ENCODE results near the gene KRT79.

Gene KRT79

GRCh38 chr12:52845946-52846345 lies 11.8 kb upstream of the KRT79 start:
- Histone ChIP-seq H3K4me3 (ENCODE audit: insufficient read depth, low read depth, low read length) (no peak overlapping the region), H3K4me1 (ENCODE audit: control insufficient read depth, insufficient read depth, low read length) (no peaks in the 10 kb centered on the region), H3K36me3 (ENCODE audit: control insufficient read depth, insufficient read depth, low read length) (no peaks in the 10 kb centered on the region), H3K27ac (ENCODE audit: insufficient read depth, low read depth, low read length, poor library complexity, severe bottlenecking) (no peak overlapping the region), H3K27me3 (ENCODE audit: control insufficient read depth, insufficient read depth, low read length, poor library complexity, severe bottlenecking) (no peaks in the 10 kb centered on the region), H3K9me3 (ENCODE audit: control insufficient read depth, low read length) (no peaks in the 10 kb centered on the region)
- WGBS, 2 experiments = 96 to 100% methylated on average over 1 of the region's 1 CpG

GRCh38 chr12:52844386-52844785 lies 10.3 kb upstream of the KRT79 start:
- H3K4me1 ChIP-seq (ENCODE audit: control insufficient read depth, insufficient read depth, low read length) = peaks cover 4% of the 10 kb centered on the region
- H3K9me3 ChIP-seq (ENCODE audit: control insufficient read depth, low read length) = no peaks in the 10 kb centered on the region
- no peaks in the 10 kb centered on the region for H3K27me3 ChIP-seq (ENCODE audit: control insufficient read depth, insufficient read depth, low read length, poor library complexity, severe bottlenecking)
- H3K4me3 ChIP-seq (ENCODE audit: insufficient read depth, low read depth, low read length) = no peak overlapping the region
- H3K36me3 ChIP-seq (ENCODE audit: control insufficient read depth, insufficient read depth, low read length) = no peaks in the 10 kb centered on the region
- H3K27ac ChIP-seq (ENCODE audit: insufficient read depth, low read depth, low read length, poor library complexity, severe bottlenecking) = no peak overlapping the region
- 96 to 98% methylated on average over 11 of the region's 11 CpGs for WGBS, 2 experiments

DNA sequence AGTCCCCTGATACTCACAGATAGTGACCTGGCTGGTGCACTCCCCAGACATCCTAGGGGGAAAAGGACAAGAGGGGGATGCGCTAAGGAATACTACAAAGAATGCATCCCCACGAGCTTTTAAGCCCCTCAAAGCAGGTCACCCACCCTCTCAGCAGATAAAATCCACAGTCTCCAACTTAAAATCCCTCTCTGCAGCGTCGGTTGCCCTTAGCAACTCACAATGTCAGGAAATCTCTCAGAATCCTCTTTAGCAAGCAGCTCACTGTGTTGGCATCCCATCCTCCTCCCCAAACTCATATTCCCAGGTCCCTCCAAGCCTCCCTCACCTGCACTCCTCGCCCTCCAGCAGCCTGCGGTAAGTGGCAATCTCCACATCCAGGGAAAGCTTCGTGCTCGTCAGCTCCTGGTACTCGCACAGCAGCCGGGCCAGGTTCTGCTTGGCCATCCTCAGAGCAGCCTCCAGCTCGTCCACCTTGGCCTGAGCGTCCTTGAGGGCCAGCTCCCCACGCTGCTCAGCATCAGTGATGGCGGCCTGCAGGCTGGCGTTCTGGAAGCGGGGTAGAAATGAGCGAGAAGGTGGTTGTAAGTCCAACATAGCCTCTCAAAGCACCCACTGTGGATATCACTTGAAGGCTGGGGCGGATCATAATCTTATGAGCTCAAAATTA lies 5.5 kb upstream of the KRT79 start:
- no peaks in the 10 kb centered on the region for H3K27me3 ChIP-seq (ENCODE audit: control insufficient read depth, insufficient read depth, low read length, poor library complexity, severe bottlenecking)
- no peak overlapping the region for H3K27ac ChIP-seq (ENCODE audit: insufficient read depth, low read depth, low read length, poor library complexity, severe bottlenecking)
- H3K4me3 ChIP-seq (ENCODE audit: insufficient read depth, low read depth, low read length) = no peak overlapping the region
- WGBS, 2 experiments = 84 to 85% methylated on average over 18 of the region's 18 CpGs
- H3K36me3 ChIP-seq (ENCODE audit: control insufficient read depth, insufficient read depth, low read length) = no peaks in the 10 kb centered on the region
- no peaks in the 10 kb centered on the region for H3K9me3 ChIP-seq (ENCODE audit: control insufficient read depth, low read length)
- H3K4me1 ChIP-seq (ENCODE audit: control insufficient read depth, insufficient read depth, low read length) = peaks cover 12% of the 10 kb centered on the region

- Histone ChIP-seq H3K27me3 (ENCODE audit: control insufficient read depth, insufficient read depth, low read length, poor library complexity, severe bottlenecking) (no peaks in the 10 kb centered on the region), H3K4me1 (ENCODE audit: control insufficient read depth, insufficient read depth, low read length) (peaks cover 12% of the 10 kb centered on the region), H3K27ac (ENCODE audit: insufficient read depth, low read depth, low read length, poor library complexity, severe bottlenecking) (no peak overlapping the region), H3K36me3 (ENCODE audit: control insufficient read depth, insufficient read depth, low read length) (no peaks in the 10 kb centered on the region), H3K9me3 (ENCODE audit: control insufficient read depth, low read length) (no peaks in the 10 kb centered on the region), H3K4me3 (ENCODE audit: insufficient read depth, low read depth, low read length) (no peak overlapping the region)
- WGBS, 2 experiments = 75 to 77% methylated on average over 14 of the region's 14 CpGs
These were observed 4.7 kb upstream of the KRT79 start for GRCh38 chr12:52838609-52839435.

- Histone ChIP-seq H3K9me3 (ENCODE audit: control insufficient read depth, low read length) (no peaks in the 10 kb centered on the region), H3K36me3 (ENCODE audit: control insufficient read depth, insufficient read depth, low read length) (no peaks in the 10 kb centered on the region), H3K27ac (ENCODE audit: insufficient read depth, low read depth, low read length, poor library complexity, severe bottlenecking) (no peak overlapping the region), H3K4me3 (ENCODE audit: insufficient read depth, low read depth, low read length) (no peak overlapping the region), H3K27me3 (ENCODE audit: control insufficient read depth, insufficient read depth, low read length, poor library complexity, severe bottlenecking) (no peaks in the 10 kb centered on the region), H3K4me1 (ENCODE audit: control insufficient read depth, insufficient read depth, low read length) (peaks cover 12% of the 10 kb centered on the region)
- WGBS, 2 experiments = 91 to 94% methylated on average over 5 to 6 of the region's 6 CpGs
These were observed 3.9 kb upstream of the KRT79 start for GRCh38 chr12:52837781-52838608.

DNA sequence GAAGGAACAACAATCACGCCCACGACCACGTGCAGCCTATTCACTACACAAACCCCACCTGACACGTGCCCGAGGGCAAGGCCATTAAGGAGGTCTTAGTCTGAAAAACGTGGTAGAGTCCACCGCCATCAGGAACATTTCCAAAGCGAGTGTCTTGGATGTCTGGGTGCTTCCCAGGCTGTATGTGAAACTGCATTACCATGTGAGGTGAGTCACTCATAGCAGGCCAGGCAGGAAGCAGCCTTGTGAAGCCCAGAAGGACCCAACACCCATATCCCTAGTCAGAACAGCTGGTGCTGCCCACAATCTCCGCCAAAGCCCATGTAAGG lies 3.3 kb upstream of the KRT79 start:
- H3K4me1 ChIP-seq (ENCODE audit: control insufficient read depth, insufficient read depth, low read length) = peaks cover 12% of the 10 kb centered on the region
- H3K9me3 ChIP-seq (ENCODE audit: control insufficient read depth, low read length) = no peaks in the 10 kb centered on the region
- no peaks in the 10 kb centered on the region for H3K27me3 ChIP-seq (ENCODE audit: control insufficient read depth, insufficient read depth, low read length, poor library complexity, severe bottlenecking)
- H3K36me3 ChIP-seq (ENCODE audit: control insufficient read depth, insufficient read depth, low read length) = no peaks in the 10 kb centered on the region
- no peak overlapping the region for H3K27ac ChIP-seq (ENCODE audit: insufficient read depth, low read depth, low read length, poor library complexity, severe bottlenecking)
- no peak overlapping the region for H3K4me3 ChIP-seq (ENCODE audit: insufficient read depth, low read depth, low read length)
- WGBS, 2 experiments = 83 to 84% methylated on average over 9 of the region's 9 CpGs

DNA sequence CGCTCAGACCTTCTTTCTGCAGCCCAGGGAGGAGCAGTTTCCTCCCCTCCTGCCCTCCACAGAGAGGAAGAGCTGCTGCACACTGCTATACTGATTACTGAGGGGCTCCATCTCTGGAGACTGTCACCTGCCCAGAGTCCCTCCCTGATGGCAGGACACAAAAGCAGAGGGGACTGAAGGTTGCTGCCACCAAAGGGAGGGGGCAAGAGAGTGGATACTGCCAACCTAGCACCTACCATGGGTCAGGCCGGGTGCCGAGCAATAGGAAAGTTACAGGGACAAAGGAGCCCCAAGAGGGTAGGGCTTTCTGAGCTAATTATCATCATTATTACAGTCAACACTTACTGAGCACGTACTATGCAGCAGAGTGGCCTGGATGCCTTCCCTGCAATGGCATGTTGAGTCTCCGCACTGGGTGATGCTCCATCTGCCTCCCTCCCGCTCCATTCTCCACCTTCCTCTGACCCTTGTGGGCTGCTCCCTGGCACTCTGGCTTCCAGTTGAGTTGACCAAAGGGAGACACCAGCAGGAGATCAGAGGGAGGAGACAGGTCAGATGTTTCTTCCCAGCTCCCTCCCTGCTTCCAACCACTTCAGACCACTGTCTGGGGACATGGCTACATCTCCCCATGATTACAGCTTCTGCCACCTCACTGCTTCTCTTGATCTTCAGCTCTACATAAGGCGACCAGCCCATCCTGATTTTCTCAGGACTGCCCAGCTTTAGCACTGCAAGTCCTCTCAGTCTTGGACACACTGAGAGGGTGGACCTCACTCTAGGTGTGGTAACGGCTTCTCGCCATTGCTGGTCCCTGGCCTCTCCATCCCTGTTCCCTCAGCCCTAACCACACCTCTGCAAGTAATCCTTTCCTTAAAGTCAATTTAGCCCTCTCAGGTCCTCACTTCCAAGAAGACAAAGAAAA lies 2.6 kb upstream of the KRT79 start:
- WGBS, 2 experiments = 90 to 92% methylated on average over 9 of the region's 9 CpGs
- Histone ChIP-seq H3K9me3 (ENCODE audit: control insufficient read depth, low read length) (no peaks in the 10 kb centered on the region), H3K27me3 (ENCODE audit: control insufficient read depth, insufficient read depth, low read length, poor library complexity, severe bottlenecking) (no peaks in the 10 kb centered on the region), H3K36me3 (ENCODE audit: control insufficient read depth, insufficient read depth, low read length) (no peaks in the 10 kb centered on the region), H3K4me3 (ENCODE audit: insufficient read depth, low read depth, low read length) (no peak overlapping the region), H3K4me1 (ENCODE audit: control insufficient read depth, insufficient read depth, low read length) (peaks cover 12% of the 10 kb centered on the region), H3K27ac (ENCODE audit: insufficient read depth, low read depth, low read length, poor library complexity, severe bottlenecking) (no peak overlapping the region)

- no peak overlapping the region for H3K27ac ChIP-seq (ENCODE audit: insufficient read depth, low read depth, low read length, poor library complexity, severe bottlenecking)
- H3K27me3 ChIP-seq (ENCODE audit: control insufficient read depth, insufficient read depth, low read length, poor library complexity, severe bottlenecking) = no peaks in the 10 kb centered on the region
- no peaks in the 10 kb centered on the region for H3K9me3 ChIP-seq (ENCODE audit: control insufficient read depth, low read length)
- no peak overlapping the region for H3K4me3 ChIP-seq (ENCODE audit: insufficient read depth, low read depth, low read length)
- H3K4me1 ChIP-seq (ENCODE audit: control insufficient read depth, insufficient read depth, low read length) = peaks cover 12% of the 10 kb centered on the region
- 91 to 93% methylated on average over 7 of the region's 7 CpGs for WGBS, 2 experiments
- H3K36me3 ChIP-seq (ENCODE audit: control insufficient read depth, insufficient read depth, low read length) = no peaks in the 10 kb centered on the region
These were observed 1.9 kb upstream of the KRT79 start for GRCh38 chr12:52836042-52836466.

DNA sequence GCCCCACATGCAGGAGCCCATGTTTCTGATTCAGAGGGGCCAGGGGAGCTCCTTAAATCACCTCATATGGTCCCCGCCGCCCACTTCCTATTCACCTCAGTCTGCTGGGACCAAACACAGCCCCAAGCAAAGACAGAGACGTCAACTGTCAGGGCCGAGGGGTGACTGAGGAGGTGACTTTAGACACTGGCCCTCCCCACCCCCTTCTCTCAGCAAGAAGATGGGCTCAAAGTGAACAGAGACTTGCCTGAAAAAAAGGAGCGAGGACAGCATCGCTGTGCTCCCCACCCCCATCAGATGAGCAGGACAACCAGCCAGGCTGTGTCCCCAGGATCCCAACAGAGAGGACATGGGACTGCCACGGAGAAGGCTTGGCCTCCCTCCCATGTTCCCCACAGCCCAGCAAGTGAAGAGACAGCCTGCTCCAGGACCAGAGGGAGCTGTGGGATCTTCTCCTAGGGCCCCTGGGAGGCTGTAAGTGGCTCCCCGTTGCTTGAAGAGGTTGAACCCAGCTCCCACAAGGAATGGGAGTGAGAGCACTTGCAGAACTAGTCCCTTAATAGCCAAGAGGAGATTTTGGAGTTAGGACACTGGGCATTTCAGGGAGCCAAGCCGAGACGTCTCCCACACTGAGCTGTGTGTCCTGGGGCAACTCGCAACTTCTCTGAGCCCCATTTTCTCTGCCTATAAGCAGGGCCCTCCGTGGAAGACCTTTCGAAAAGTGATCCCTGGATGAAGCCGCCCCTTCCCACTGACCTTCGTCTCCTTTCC lies 1.3 kb upstream of the KRT79 start:
- H3K27ac ChIP-seq (ENCODE audit: insufficient read depth, low read depth, low read length, poor library complexity, severe bottlenecking) = no peak overlapping the region
- no peaks in the 10 kb centered on the region for H3K27me3 ChIP-seq (ENCODE audit: control insufficient read depth, insufficient read depth, low read length, poor library complexity, severe bottlenecking)
- H3K4me3 ChIP-seq (ENCODE audit: insufficient read depth, low read depth, low read length) = no peak overlapping the region
- no peaks in the 10 kb centered on the region for H3K36me3 ChIP-seq (ENCODE audit: control insufficient read depth, insufficient read depth, low read length)
- peaks cover 12% of the 10 kb centered on the region for H3K4me1 ChIP-seq (ENCODE audit: control insufficient read depth, insufficient read depth, low read length)
- no peaks in the 10 kb centered on the region for H3K9me3 ChIP-seq (ENCODE audit: control insufficient read depth, low read length)
- WGBS, 2 experiments = 90 to 91% methylated on average over 15 of the region's 15 CpGs
